ENCODE results near the gene TMEM109.

- TF ChIP-seq CTCF (IDR thresholded peaks at IDR 0.05) = no peak
- no peak for TF ChIP-seq POLR2AphosphoS5 (IDR thresholded peaks at IDR 0.05; ENCODE audit: insufficient read depth in 1 of 2, low read depth in 1 of 2)
Measured at GRCh38 chr11:60959431-60959830, 45.5 kb downstream of the TMEM109 start.
